Right lobe of liver (tissue), 4 donors: Measurements from ENCODE around the gene ZFP90.

Source experiments
- CTCF ChIP-seq, 4 donors: fragments of 200-600 bp in 3 of 4; fragments of 450-650 bp in 1 of 4; IDR thresholded peaks; one replicate each; pipeline versions ENCODE4 v1.5.1 to v1.8.0; 2016 to 2022; ENCODE audit warnings: antibody characterized with exemption in 4 of 4, mild to moderate bottlenecking in 2 of 4
- POLR2A ChIP-seq: fragments of 450-650 bp; IDR thresholded peaks from one replicate; pipeline ENCODE4 v1.6.1; 2017; ENCODE audit warnings: antibody characterized with exemption, mild to moderate bottlenecking
- donor health status: DM: no; HTN: no; CAD: no.
- donor health status: DM: no; HTN: no; CAD: no.
- donor health status: DM: no; HTN: yes; CAD: no.

- TF ChIP-seq CTCF (IDR thresholded peaks at IDR 0.05), result no peak
- TF ChIP-seq POLR2A, result no peak
Observed at GRCh38 chr16:68608330-68608729, 69.2 kb downstream of the ZFP90 start.
